ENCODE data around the gene RANBP9. TPM values are rescaled to one million over a fixed set of nuclear protein-coding genes. Genes with fewer than 3 reads are reported as not detected.
A peak's percentile ranks its signal among the peaks of the same experiment; 100 is the strongest.

RANBP9 gene
- total and polyA plus RNA-seq, 9 of the 15 experiments (the other 6 are each of a cell fraction or from before 2014, with no cell fraction given) = 27.5 to 130 (median 61.5) TPM

DNA sequence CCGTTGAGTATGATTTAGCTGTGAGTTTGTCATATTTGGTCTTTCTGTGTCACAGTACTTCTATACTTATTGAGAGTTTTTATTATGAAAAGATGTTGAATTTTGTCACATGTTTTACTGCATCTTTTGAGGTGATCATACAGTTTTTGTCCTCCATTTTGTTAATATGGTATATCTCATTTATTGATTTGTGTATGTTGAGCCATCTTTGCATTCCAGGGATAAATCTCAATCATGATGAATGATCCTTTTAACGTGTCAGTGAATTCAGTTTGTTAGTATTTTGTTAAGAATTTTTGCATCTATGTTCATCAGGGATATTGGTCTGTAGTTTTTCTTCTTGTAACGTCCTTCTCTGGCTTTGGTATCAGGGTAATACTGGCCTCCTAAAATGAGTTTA is 133.7 kb downstream of the RANBP9 start:
- ChIA-PET CTCF (ENCODE audit: low intra/inter-chr PET ratio) (interaction anchor here (0.6 kb wide), 1 partner anchor 489 kb away, joined by 3 read pairs; no protein-coding TSS in a partner anchor), POLR2A (no interaction called here)
- Histone ChIP-seq H3K36me3 (ENCODE audit: control insufficient read depth, insufficient read depth, low read length) (no peaks in the 10 kb centered on the region), H3K4me1 (replicated peaks in 1 of 2; ENCODE audit: control insufficient read depth in 2 of 2, insufficient read depth in 2 of 2, low read length in 2 of 2) (peaks cover 22 to 26% of the 10 kb centered on the region in 2 experiments), H3K27ac (ENCODE audit: extremely low read depth, low read depth, low read length) (no peak overlapping the region), H3K9me3 (replicated peaks; ENCODE audit: control insufficient read depth, insufficient read depth, low read depth, low read length) (peaks cover 4% of the 10 kb centered on the region), H2AFZ (ENCODE audit: low read depth, low read length) (no peak overlapping the region), H3K4me3 (no peak overlapping the region), H3K79me2 (ENCODE audit: control insufficient read depth, insufficient read depth, low read length) (peaks cover 19% of the 10 kb centered on the region), H3K9ac (ENCODE audit: insufficient read depth in 1 of 2, low read depth in 2 of 2, low read length in 2 of 2) (no peak overlapping the region), H3K27me3 (ENCODE audit: control insufficient read depth in 2 of 2, insufficient read depth in 2 of 2, low read length in 2 of 2) (no peaks in the 10 kb centered on the region), H3K4me2 (ENCODE audit: insufficient read depth, low read length) (no peak overlapping the region), H3K9me1 (ENCODE audit: control insufficient read depth, insufficient read depth, low read length) (no peaks in the 10 kb centered on the region), H4K20me1 (replicated peaks; ENCODE audit: control insufficient read depth, insufficient read depth, low read length) (no peaks in the 10 kb centered on the region)
- intact Hi-C loops (cut with micrococcal nuclease) = loop anchor here (5.0 to 10.0 kb wide), 4 partner anchors 91 to 497 kb away; partner anchors contain the start of gene GFOD1
- ATAC-seq (no peak), FAIRE-seq (no peak), DNase-seq (ENCODE audit: extremely low read depth in 1 of 4, low spot score in 3 of 4) (no peak)
- in situ Hi-C loops (cut with MboI) = no loop called here
- WGBS (ENCODE audit: insufficient coverage, low coverage, missing lambda C conversion rate) = 78% methylated on average over 3 of the region's 3 CpGs
- TF ChIP-seq LEF1 (IDR thresholded peaks at IDR 0.05) (no peak), CBX3 (IDR thresholded peaks at IDR 0.05; ENCODE audit: borderline replicate concordance in 1 of 2, low read length in 2 of 2) (peak in 1 of 2 experiments; percentile 79; a peak in 2 of 3 replicates), ZNF324 (CRISPR knock-in tag; IDR thresholded peaks at IDR 0.05) (peak; percentile 85)
- TF ChIP-seq, protein P1, sequence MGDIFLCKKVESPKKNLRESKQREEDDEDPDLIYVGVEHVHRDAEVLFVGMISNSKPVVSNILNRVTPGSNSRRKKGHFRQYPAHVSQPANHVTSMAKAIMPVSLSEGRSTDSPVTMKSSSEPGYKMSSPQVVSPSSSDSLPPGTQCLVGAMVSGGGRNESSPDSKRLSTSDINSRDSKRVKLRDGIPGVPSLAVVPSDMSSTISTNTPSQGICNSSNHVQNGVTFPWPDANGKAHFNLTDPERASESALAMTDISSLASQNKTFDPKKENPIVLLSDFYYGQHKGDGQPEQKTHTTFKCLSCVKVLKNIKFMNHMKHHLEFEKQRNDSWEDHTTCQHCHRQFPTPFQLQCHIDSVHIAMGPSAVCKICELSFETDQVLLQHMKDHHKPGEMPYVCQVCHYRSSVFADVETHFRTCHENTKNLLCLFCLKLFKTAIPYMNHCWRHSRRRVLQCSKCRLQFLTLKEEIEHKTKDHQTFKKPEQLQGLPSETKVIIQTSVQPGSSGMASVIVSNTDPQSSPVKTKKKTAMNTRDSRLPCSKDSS (IDR thresholded peaks at IDR 0.05; ENCODE audit: low read depth, partially characterized antibody) = peak; percentile 43
- no TSS peak for BruUV-seq (replicated peaks)

Measured in K562 (cell line).